ENCODE data around the gene MYOD1. TPM values are rescaled to one million over a fixed set of nuclear protein-coding genes. Genes with fewer than 3 reads are reported as not detected.

Gene MYOD1
- total and polyA plus RNA-seq, 8 donors = not detected

GRCh38 chr11:17720796-17721171, 1.4 kb downstream of the MYOD1 start:
- Histone ChIP-seq H3K9me3 (no peaks in the 10 kb centered on the region), H3K36me3 (no peaks in the 10 kb centered on the region), H3K4me1 (peaks cover 0 to 12% of the 10 kb centered on the region in 2 donors), H3K27me3 (peaks cover 46 to 98% of the 10 kb centered on the region in 2 donors), H3K27ac (no peak overlapping the region), H3K4me3 (no peak overlapping the region)
- ATAC-seq (no peak), DNase-seq (no peak)
- TF ChIP-seq CTCF (IDR thresholded peaks at IDR 0.05) = no peak
- intact Hi-C loops (cut with DNase I) = no loop called here

GRCh38 chr11:17721242-17721999, 2.0 kb downstream of the MYOD1 start:
- intact Hi-C loops (cut with DNase I) = no loop called here
- no peak for DNase-seq
- no peaks in the 10 kb centered on the region for H3K9me3 ChIP-seq

GRCh38 chr11:17722000-17722643, 2.8 kb downstream of the MYOD1 start:
- DNase-seq (no peak), ATAC-seq (no peak)
- Histone ChIP-seq H3K4me1 (peaks cover 0 to 12% of the 10 kb centered on the region in 2 donors), H3K27ac (no peak overlapping the region), H3K27me3 (peaks cover 46 to 95% of the 10 kb centered on the region in 2 donors), H3K4me3 (no peak overlapping the region), H3K36me3 (no peaks in the 10 kb centered on the region), H3K9me3 (no peaks in the 10 kb centered on the region)
- intact Hi-C loops (cut with DNase I) = no loop called here
- no peak for TF ChIP-seq CTCF (IDR thresholded peaks at IDR 0.05)

More at GRCh38 chr11:17721242-17721999, 2.0 kb downstream of the MYOD1 start:
- peaks cover 46 to 97% of the 10 kb centered on the region in 2 donors for H3K27me3 ChIP-seq
- H3K27ac ChIP-seq = no peak overlapping the region
- ATAC-seq = no peak
- H3K4me1 ChIP-seq = peaks cover 0 to 12% of the 10 kb centered on the region in 2 donors
- no peak for TF ChIP-seq CTCF (IDR thresholded peaks at IDR 0.05)
- H3K4me3 ChIP-seq = no peak overlapping the region
- H3K36me3 ChIP-seq = no peaks in the 10 kb centered on the region

DNA sequence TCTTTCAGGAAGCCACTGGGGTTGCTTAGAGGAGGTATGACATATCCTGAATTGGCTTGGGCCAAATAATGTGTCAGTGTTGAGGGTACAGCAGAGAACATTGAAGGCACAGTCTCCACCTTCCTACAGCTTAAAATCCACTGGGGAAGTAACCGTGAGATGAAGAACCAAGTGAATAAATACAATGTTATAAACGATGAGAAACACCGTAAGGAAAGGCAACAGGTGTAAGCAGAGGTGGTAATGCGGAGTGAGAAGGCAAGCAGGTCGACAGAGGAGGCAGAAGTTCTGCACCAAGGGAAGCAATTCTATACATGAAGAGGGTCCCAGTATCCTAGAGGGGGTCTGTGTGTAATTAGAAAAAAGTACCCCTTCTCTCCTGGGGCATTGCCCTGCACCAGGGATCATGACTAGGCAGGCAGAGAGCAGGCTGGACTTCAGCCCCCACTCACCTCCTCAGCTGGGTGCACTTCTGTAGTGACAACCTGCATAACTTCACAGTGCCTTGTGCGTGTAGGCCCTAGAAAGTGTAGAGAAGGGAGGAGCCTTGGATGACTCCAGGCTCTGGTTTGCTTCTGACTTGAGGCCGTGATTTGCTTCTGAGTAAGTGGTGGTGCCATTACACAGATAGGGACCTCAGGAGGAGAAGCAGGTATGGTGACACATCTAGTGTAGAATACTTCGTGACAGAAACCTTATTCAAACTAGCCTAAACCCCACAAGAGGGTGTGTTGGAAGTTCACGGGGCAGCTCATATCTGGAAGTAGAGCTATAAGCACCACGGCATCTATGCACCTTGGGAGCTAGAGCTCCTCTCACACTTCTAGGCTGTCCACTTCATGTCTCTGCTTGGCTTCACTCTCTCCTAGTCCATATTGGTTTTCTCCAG, 4.9 kb downstream of the MYOD1 start:
- no peak overlapping the region for H3K27ac ChIP-seq
- ATAC-seq (no peak), DNase-seq (no peak)
- no peaks in the 10 kb centered on the region for H3K36me3 ChIP-seq
- intact Hi-C loops (cut with DNase I) = no loop called here
- peaks cover 36 to 85% of the 10 kb centered on the region in 2 donors for H3K27me3 ChIP-seq
- TF ChIP-seq CTCF (IDR thresholded peaks at IDR 0.05) = no peak
- H3K4me1 ChIP-seq = peaks cover 0 to 12% of the 10 kb centered on the region in 2 donors
- no peaks in the 10 kb centered on the region for H3K9me3 ChIP-seq
- no peak overlapping the region for H3K4me3 ChIP-seq

Measured in left lung (tissue), 10 donors.